NCI-H2171 (cell line): ENCODE results near the gene TARBP1.
"Not testable (repeated sequence)": the region's sequence is repeated elsewhere in the genome, so short reads cannot be mapped to it uniquely, and the experiment has no call there.

Source experiments
- DNase-seq: peaks from one replicate; lab custom pipeline; 2025; lab: John Stamatoyannopoulos, UW

TARBP1 gene

DNA sequence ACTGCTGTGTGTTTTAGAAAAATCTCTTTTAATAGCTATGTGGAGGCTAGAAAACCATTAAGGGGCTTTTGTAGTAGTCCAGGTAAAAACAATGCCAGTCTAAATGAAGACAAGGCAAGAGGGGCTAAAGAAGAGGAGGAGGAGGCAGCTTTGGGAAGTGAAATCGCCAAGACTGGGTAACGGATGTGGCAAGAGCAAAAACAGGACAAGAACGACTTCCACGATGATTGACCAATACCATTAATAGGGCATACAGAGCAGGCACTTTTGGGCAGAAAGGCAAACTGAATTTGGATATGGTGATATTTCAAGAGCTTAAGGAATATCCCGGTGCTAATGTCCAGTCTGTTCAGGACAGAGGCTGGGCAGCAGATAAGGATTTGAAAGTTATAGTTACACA, 83.7 kb downstream of the TARBP1 start:
- DNase-seq: no peak

DNA sequence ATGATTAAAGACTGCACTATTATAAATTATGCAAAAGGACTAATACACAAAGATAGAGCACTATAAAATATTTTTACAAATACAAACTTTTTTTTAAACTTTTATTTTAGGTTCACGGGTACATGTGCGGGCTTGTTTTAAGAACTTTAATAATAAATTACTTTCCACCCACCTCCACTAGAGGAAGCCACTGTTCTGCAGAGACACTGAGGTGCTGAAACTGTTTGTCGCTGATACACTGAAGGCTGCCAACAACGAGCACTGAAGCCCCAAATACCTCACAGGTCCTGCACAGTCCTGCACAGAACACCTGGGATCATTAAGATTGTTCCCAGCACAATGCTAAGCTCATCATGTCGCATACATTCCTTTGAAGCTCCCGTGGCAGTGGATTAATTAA, 85.8 kb downstream of the TARBP1 start:
- no peak for DNase-seq

DNA sequence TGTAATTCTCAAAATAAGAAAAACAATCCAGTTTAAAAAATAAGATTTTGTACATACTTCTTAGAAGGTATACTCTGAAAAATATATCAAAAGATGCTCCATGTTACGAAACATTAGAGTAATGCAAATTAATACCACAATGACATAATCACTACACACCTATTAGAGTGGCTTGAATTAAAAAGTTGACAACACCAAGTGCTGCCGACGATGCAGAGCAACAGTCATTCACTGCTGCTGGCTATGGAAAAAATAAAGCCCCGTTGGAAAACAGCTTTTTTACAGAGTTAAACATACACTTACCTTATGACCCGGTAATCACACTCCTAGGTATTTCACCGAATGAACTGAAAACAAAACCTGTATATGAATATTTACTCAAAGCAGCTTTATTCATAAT, 90.9 kb downstream of the TARBP1 start:
- no peak for DNase-seq

DNA sequence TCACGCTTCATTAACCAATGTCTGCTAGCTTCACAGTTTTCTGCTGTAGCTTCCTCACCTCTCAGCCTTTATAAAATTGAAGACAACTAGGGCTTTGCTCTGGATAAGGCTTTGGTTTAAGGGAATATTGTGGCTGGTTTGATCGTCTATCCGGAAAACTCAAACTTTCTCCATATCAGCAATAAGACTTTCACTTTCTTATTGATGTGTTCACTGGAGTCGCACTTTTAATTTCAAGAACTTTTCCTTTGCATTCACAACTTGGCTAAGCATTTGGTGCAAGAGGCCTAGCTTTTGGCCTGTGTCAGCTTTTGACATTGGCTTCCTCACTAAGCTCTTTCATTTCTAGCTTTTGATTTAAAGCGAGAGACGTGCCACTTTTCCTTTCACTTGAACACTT, 92.9 kb downstream of the TARBP1 start:
- no peak for DNase-seq

DNA sequence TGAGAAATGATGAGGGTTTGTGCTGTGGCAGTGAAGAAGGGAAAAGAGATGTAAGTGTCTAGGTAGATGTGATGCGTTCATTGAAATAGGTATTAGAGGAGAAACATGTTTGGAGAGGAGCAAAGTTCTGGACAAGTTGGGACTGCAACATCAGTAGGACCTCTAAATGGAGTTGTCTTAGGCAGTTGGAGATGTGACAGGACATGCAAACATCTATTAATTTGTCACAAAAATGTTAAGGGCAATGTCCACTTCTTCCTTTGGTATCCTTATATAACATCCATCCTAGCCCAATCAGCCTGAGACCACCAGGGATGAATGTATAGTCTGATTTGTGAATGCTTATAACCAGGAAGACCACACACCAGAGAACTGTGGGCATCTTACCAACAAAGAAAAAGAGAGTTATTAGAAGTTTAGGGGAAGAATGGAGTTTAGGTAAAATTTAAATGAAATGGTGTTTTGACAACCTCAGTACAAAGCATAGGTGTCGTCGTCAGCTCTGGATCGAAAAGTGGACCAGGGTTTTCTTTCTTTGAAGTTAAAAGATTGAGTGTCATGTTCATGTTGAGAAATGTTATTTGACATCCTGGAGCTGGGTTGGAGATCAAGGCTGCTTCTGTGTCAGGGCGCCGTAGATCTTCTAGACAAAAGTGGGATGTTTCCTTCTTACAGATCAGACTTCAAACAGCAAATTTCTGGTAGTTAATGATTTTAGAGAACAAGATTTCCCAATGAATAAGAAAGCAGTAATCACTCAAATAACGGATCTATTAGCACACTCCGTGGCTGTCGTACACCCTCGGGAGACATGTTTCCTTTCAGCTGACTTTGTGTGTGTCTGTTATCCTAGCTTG, 97.1 kb downstream of the TARBP1 start:
- no peak for DNase-seq

DNA sequence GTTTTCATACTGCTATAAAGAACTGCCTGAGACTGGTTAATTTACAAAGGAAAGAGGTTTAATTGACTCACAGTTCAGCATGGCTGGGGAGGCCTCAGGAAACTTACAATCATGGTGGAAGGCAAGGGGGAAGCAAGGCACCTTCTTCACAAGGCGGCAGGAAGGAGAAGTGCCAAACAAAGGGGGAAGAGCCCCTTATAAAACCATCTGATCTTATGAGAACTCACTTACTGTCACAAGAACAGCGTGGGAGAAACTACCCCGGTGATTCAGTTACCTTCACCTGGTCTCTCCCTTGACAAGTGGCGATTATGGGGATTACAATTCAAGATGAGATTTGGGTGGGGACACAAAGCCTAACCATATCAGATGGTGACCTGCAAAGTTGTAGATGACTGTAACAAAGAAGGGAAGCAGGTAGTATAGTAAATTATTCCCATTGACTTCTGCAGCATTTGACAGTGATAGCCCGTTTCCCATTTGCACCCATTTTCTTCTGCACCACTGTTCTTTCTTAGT, 99.3 kb downstream of the TARBP1 start:
- DNase-seq: not testable (repeated sequence)

DNA sequence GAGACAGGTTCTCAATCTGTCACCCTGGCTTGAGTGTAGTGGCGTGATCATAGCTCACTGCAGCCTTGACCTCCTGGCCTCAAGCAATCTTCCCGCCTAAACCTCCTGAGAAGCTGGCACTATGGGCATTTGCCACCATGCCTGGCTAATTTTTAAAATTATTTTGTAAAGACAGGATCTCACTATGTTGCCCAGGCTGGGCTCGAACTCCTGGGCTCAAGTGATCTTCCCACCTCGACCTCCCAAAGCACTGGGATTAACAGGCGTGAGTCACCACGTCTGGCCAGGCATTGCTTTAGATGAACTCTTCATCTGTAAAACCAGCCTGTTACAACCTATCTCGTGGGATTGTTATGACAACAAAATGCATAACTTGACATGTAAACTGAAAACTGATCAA, 103.3 kb downstream of the TARBP1 start:
- DNase-seq: no peak

DNA sequence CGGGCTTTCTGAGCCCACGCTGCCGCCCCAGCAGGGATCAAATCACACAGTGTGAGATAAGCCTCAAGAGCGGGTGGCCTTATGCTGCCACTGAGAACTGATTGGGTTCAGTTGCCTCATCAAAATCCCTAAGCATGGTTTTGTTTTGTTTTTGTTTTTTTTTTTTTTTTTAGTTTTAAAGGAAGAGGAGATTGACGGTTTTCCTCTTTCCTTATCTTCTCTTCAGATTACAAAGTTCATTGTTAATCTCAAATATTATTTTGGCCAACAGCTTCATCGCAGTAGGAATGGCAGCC, 105.1 kb downstream of the TARBP1 start:
- no peak for DNase-seq

DNA sequence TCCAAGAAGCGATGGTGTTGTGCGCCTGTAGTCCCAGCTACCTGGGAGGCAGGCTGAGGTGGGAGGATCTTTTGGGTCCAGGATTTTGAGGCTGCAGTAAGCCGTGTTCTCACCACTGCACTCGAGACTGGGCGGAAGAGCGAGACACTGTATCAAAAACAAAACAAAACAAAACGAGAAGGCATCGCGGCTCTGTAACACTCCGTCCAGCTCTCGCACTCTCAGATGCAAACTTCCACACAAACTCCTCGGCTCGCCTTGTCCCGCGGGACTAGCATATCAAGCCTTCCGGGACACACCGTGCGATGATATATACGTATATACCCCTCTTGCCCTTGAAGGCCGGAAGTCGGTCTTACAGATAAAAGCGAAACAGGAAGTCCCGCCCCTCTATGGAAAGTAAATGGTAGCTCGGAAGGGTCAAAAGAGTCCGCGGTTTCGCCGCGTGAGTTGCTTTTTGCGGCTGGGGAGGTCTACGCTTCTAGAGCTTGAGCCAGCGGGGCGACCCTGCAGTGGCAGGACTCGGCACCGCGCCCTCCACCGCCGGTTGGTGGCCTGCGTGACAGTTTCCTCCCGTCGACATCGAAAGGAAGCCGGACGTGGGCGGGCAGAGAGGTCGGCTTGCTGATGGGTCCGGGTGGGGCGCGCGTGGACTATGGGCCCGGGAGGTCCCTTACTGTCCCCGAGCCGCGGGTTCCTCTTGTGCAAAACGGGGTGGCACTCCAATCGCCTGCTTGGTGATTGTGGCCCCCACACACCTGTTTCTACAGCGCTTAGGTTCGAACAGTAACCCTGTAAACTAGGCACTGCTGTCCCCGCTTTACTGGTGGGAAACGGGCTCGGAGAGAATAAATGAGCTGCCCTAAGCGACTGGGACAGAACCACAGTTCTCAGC, 105.7 kb downstream of the TARBP1 start, which contains the start of gene COA6:
COA6 (plus strand) TSS at position 393 of the 895 bp plus-strand sequence; CDS start at position 404, 11 bp downstream.
- DNase-seq: peak; percentile 96

DNA sequence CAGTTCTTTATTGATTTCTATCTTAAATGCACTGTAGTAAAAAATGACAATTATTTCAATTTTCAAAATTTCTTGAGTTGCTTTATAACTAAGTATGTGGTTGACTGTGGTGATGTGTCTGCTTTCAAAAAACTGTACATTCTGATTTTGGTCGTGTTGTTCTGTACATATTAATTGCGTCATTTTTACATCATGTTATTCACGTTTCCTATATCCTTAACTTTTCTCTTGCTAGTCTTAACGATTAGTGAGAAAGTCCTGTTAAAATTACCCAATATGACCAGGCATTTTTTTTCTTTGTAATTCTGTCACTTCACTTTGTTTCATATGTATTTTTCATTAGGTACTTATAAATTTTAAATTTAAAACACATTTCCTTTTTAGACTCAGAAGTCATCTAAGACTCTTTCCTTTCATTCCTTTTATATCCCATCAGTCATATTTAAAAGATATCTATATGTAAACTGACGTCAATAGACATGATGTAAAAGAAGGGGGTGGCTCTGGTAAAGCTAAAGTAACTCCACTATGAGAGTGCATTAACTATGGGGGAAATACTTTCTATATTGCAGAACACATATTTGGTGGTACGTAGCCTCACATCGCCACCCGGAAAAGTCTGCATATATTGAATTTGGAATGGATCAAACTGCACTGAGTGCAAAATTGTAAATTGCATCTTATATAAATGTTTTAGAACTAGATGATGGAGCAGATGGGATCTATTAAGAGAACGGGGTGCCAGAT, 106.8 kb downstream of the TARBP1 start:
- no peak for DNase-seq

DNA sequence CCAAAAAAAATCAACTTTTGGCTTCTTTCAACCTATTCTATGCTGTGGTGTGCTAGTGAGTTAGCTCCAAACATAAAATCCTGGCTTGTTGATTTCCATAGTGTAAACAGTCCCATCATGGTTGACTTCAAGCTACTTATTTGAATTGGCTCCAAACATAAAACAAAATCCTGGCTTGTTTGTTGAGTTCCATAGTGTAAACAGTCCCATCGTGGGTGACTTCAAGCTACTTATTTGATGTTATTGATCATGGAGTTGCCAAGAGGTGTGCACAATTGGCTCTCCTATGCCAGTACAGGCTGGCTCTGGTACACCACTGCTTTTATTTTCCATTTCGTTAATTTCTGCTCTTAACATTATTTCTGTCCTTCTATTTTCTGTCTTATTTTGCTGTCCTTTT, 107.6 kb downstream of the TARBP1 start:
- no peak for DNase-seq

DNA sequence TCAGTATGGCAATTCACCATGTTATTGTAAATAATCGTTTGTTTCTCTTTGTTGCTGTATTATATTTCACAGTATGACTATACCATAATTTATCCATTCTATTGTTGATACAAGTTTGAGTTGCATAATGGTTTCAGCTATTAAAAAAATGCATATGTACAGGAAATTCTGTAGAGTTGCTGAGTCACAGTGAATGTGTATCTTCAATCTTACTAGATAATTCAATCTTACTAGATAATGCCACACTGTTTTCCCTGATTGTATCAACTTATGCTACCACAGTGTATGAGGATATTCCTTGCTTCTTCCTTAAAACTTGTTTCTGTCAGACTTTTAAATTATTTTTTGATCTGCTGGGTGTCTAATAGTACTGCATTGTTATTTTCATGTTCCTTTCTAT, 109.2 kb downstream of the TARBP1 start:
- DNase-seq: no peak

DNA sequence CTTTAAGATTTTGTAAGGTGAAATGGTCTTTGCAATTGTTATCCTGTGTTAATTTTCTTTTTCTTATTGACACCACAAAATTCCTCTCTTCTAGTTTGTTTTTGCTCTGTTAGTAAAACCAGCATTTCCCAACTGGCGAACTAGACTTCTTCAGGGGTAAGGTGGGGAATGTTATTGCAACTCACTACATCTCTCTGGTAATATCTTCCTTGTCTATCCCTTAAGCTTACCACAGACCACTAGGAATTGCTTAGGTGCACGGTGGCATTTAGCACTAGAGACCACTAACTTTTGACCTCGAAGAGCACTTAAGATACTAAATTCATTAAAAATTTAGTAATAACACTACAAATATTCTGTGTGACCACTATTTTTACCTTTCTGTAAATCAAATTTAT, 109.9 kb downstream of the TARBP1 start:
- DNase-seq: no peak

DNA sequence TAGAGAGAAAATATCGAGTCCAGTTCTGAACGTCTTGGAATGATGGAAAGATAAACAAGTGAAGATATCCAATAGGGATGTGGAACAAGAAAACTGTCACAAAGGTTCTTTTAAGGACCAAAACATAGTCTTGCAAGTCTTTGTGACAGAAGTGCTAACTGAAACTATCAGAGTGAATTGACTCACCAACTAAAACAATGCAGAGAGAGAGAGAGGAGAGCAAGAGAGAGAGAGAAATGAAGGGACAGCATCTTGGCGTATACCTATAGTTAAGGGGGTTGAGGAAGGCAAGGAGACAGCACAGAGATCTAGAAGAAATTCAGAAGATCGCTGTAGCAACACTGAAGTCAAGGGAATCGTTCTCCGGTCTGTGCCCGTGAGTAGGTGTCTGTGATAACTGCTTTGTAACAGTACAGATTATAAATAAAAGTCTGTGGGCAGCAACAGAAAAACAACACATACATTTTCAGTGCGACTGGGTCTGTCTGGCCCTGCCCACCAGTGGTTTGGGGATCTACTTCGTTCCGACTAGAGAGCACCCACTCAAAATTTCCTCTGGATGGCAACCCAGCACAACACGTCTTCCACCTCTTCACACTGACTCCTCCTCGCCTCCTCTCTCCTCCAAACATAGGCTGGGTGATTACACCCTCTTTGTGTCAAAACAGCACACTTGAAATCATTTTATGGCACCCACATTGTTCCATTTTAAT, 110.5 kb downstream of the TARBP1 start:
- DNase-seq: no peak

DNA sequence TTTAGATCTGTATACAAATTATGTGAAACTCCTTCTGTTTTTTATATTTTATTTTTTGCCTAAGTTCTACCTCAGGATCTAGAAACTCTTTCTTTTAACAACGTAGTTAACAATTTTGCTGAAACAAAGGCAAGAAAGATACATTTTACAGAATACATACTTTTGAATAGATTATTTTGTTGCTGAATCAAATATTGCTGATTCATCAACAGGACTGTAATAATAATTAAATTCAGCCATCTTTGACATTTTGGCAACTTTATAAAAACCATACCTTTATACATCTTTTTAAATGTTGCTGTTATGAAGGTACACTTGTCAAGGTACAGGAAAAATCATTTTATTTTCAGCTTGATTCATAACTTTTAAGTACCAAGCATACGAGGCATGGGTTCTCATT, 116.4 kb downstream of the TARBP1 start:
- DNase-seq: no peak

DNA sequence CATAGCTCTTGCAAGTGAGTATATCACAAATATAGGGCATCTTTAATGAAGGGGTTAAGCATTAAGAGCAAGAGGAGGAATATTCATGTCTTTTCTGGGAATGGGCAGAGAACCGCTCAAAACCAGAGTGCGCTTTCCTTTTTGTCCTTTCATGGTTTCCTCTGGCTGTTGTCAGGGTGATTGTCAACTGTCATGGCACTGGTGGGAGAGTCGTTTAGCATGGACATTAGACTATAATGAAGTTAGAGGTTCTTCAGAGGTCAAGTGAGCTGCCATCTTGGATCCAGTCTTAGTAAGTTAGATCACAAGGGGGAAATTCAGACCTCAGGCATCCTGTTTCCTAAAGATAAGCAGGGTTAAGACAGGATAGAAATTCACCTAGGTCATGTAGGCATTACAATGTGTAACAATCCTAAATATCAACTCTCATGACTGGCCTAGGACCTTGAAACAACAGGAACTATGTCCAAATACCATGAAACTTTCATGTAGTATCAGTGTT, 117.8 kb downstream of the TARBP1 start:
- no peak for DNase-seq

DNA sequence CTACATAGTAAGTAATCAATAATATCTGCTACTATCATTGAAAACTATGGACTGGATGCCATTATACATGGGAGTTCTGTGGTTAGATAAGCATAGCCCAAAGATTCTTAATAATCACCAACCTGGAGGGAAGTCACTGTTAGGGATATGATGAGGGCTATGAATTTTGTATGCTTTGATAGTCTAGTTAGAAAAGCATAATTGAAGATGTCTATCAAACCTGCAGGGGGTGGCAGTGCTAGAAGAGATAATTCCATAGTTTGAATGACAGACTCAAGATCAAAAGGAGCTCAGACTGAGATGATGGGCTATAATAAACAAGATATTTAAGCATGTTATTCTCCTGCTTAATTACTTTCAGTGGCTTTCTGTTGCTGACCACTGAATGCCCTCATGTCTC, 121.1 kb downstream of the TARBP1 start:
- DNase-seq: no peak

DNA sequence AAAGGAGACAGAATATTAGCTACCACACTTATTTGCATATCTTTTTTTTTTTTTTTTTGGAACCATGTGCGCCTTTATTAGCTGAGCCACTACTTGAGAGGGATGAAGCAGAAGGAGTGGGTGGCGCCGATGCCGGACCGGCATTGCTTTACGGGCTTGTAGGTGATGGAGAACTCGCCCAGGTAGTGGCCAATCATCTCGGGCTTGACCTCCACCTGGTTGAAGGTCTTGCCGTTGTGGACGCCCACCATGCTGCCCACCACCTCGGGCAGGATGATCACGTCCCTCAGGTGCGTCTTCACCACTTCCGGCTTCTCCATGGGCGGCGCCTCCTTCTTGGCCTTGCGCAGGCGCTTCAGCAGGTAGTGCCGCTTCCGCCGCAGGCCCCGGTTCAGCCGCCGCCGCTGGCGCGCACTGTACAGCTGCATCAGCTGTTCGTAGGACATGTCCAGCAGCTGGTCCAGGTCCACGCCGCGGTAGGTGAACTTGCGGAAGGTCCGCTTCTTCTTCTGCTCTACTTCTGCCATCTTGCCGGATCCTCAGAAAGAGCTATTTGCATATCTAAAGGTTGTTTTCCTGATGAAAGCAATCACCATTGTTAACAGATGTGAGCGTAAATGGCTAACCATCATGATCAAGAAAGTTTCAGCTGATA, 122.2 kb downstream of the TARBP1 start:
- DNase-seq: peak; percentile 67

DNA sequence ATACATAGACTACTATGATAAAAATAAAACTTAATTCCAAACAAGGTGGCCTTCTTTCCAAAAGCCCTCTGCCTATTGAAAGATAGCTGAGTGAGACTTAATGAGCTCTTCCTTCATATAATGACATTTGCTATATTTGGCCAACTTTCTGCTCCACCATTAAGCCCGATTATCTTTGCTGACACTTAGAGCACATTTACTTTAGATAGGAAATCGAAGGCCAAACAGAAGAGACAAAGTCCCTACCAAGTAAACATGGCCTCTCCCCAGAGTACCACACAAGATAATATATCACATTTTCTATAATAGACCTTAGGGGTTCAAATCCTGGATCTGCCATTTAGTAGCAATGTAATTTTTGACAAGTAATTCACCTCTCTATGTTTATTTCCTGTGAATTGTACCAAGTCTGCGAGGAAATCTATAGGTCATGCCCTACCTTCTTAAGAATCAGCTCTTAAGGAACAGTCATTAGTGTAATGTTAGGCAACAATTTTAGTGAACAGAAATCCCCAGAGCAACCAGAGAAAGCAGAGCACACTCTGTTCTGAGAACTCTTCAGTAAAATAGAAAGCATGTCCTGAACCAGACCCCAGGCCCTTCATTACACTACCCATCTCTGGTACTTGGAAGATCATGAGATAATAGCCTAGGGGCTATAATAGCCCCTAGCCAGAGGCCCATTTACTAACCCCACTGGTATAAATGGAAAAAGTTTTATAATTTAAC, 123.0 kb downstream of the TARBP1 start:
- DNase-seq: no peak

DNA sequence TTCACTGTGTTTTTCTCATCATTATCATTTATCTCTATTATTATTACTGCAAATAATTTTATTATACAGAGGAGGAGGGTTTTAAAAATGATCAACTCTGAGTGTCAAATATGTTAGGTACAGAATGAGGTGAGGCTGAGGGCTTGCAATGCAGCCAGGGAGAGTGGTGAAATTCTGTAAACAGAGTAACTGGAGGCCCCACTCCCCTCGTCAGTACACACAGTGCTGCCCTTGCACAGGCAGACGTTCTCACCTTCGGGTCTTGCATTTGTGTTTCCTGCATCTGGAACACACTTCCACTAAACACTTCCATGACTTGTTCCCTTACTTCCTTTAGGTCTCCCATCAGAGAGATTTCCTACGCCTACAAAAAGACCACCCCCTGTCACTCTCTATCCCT, 130.0 kb downstream of the TARBP1 start:
- DNase-seq: no peak
